GM18873 (cell line): Measurements from ENCODE around the gene SPTLC3.

Experiments
- ATAC-seq: cut with Tn5 transposase; IDR thresholded peaks from one replicate; pipeline ENCODE4 v1.9.1; 2021; ENCODE audit warnings: mild to moderate bottlenecking, moderate library complexity, moderate number of reproducible peaks; ENCODE audit not compliant: unreplicated experiment, low FRiP score

SPTLC3 gene

GRCh38 chr20:13028673-13029072 is 19.9 kb downstream of the SPTLC3 start:
- no peak for ATAC-seq

- ATAC-seq = no peak
Observed at GRCh38 chr20:13029687-13030375, 21.1 kb downstream of the SPTLC3 start.

- no peak for ATAC-seq
Observed at GRCh38 chr20:13031751-13032150, 23.0 kb downstream of the SPTLC3 start.

- ATAC-seq = no peak
Observed at GRCh38 chr20:13034115-13034514, 25.3 kb downstream of the SPTLC3 start.

GRCh38 chr20:13034936-13035335 is 26.2 kb downstream of the SPTLC3 start:
- no peak for ATAC-seq

- no peak for ATAC-seq
Observed at GRCh38 chr20:13035399-13036152, 26.8 kb downstream of the SPTLC3 start.

- ATAC-seq = no peak
Observed at GRCh38 chr20:13037727-13038126, 29.0 kb downstream of the SPTLC3 start.

- no peak for ATAC-seq
Observed at GRCh38 chr20:13041574-13042457, 33.0 kb downstream of the SPTLC3 start.

GRCh38 chr20:13042458-13042794 is 33.7 kb downstream of the SPTLC3 start:
- ATAC-seq = no peak

- no peak for ATAC-seq
Observed at GRCh38 chr20:13046409-13046808, 37.6 kb downstream of the SPTLC3 start.

GRCh38 chr20:13054011-13054410 is 45.2 kb downstream of the SPTLC3 start:
- ATAC-seq = no peak

- ATAC-seq = no peak
Observed at GRCh38 chr20:13058666-13059389, 50.1 kb downstream of the SPTLC3 start.

- ATAC-seq = no peak
Observed at GRCh38 chr20:13059398-13060136, 50.8 kb downstream of the SPTLC3 start.

GRCh38 chr20:13060327-13060726 is 51.6 kb downstream of the SPTLC3 start:
- no peak for ATAC-seq

- ATAC-seq = no peak
Observed at GRCh38 chr20:13061381-13061780, 52.6 kb downstream of the SPTLC3 start.

GRCh38 chr20:13062789-13063188 is 54.0 kb downstream of the SPTLC3 start:
- ATAC-seq = no peak

GRCh38 chr20:13068336-13068735 is 59.6 kb downstream of the SPTLC3 start:
- no peak for ATAC-seq

- ATAC-seq = no peak
Observed at GRCh38 chr20:13081877-13082276, 73.1 kb downstream of the SPTLC3 start.

GRCh38 chr20:13082378-13082777 is 73.6 kb downstream of the SPTLC3 start:
- ATAC-seq = no peak

GRCh38 chr20:13085275-13085674 is 76.5 kb downstream of the SPTLC3 start:
- ATAC-seq = no peak
